GM12892 (cell line): ENCODE data around the gene GLOD4.
"Not testable (repeated sequence)": the region's sequence is repeated elsewhere in the genome, so short reads cannot be mapped to it uniquely, and the experiment has no call there.

Source experiments
- DNase-seq: peaks from one replicate; pipeline ENCODE4 v3.0.0; 2011; ENCODE audit not compliant: insufficient read length
- FAIRE-seq: peaks from 2 replicates; lab custom pipeline; 2011; peaks lifted over from hg19 to GRCh38; lab: Jason Lieb, UNC
- POLR2A ChIP-seq: IDR thresholded peaks from 2 replicates; pipeline ENCODE4 v1.6.1; 2011; ENCODE audit warnings: low read depth, low read length, control low read depth
- POLR2AphosphoS5 ChIP-seq: IDR thresholded peaks from 2 replicates; pipeline ENCODE4 v1.6.1; 2011; ENCODE audit warnings: low read depth, low read length, control low read depth
- TAF1 ChIP-seq: IDR thresholded peaks from 2 replicates; pipeline ENCODE4 v1.6.1; 2011; ENCODE audit warnings: low read depth, mild to moderate bottlenecking, control low read depth, low read length, borderline replicate concordance

GLOD4 gene

GRCh38 chr17:753418-753817, 28.7 kb downstream of the GLOD4 start:
- DNase-seq (no peak), FAIRE-seq (no peak)
- no peak for TF ChIP-seq POLR2AphosphoS5

GRCh38 chr17:752620-753219, 29.4 kb downstream of the GLOD4 start:
- FAIRE-seq: no peak
- DNase-seq: peak; percentile 31
- no peak for TF ChIP-seq POLR2A
- TF ChIP-seq POLR2AphosphoS5: no peak
- TF ChIP-seq TAF1: no peak

- peak; percentile 92 for FAIRE-seq
- peak; percentile 98 for DNase-seq
- TF ChIP-seq TAF1: 0 out of 2 replicates have a peak, but pooled peaks have one; percentile 45
- peak; percentile 87 for TF ChIP-seq POLR2A
- TF ChIP-seq POLR2AphosphoS5: peak; percentile 72
Measured at GRCh38 chr17:752002-752619, 30.0 kb downstream of the GLOD4 start, which contains the start of gene GEMIN4. Gene GEMIN4, minus strand, starts transcription at chr17:752264. Its CDS starts 122 bp downstream, at chr17:752142.

GRCh38 chr17:751269-752001, 30.6 kb downstream of the GLOD4 start:
- FAIRE-seq (no peak), DNase-seq (peak; percentile 48)
- TF ChIP-seq POLR2A (no peak), POLR2AphosphoS5 (peak; percentile 33; the same call in 1 of the 2 replicates)

- DNase-seq (no peak), FAIRE-seq (no peak)
- no peak for TF ChIP-seq POLR2AphosphoS5
- no peak for TF ChIP-seq TAF1
- TF ChIP-seq POLR2A: no peak
Measured at GRCh38 chr17:750431-751037, 31.5 kb downstream of the GLOD4 start.

- not testable (repeated sequence) for FAIRE-seq, DNase-seq
Measured at GRCh38 chr17:749359-749758, 32.7 kb downstream of the GLOD4 start.

GRCh38 chr17:748604-749003, 33.5 kb downstream of the GLOD4 start:
- peak; percentile 24 for FAIRE-seq
- DNase-seq: not testable (repeated sequence)

GRCh38 chr17:746783-747629, 35.1 kb downstream of the GLOD4 start:
- no peak for FAIRE-seq
- no peak for DNase-seq
- TF ChIP-seq POLR2A (no peak), TAF1 (no peak), POLR2AphosphoS5 (no peak)

GRCh38 chr17:746181-746580, 35.9 kb downstream of the GLOD4 start:
- FAIRE-seq (no peak), DNase-seq (no peak)
- no peak for TF ChIP-seq POLR2A
- TF ChIP-seq TAF1: no peak
- TF ChIP-seq POLR2AphosphoS5: no peak; the same call in 1 of the 2 replicates

GRCh38 chr17:745406-745805, 36.7 kb downstream of the GLOD4 start:
- DNase-seq: no peak
- no peak for FAIRE-seq
- no peak for TF ChIP-seq POLR2AphosphoS5
- TF ChIP-seq TAF1: no peak
- no peak for TF ChIP-seq POLR2A

GRCh38 chr17:744937-745336, 37.1 kb downstream of the GLOD4 start:
- TF ChIP-seq POLR2A: no peak
- DNase-seq (no peak), FAIRE-seq (no peak)
